Vagina (tissue), 2 donors: Measurements from ENCODE around the gene AVPR1B.

ENCODE experiments used
- POLR2A ChIP-seq, 2 donors: fragments of 450-650 bp; IDR thresholded peaks; one replicate each; pipeline ENCODE4 v1.6.1; 2017; ENCODE audit warnings: antibody characterized with exemption in 2 of 2, mild to moderate bottlenecking in 2 of 2, moderate library complexity in 2 of 2
- TF ChIP-seq, protein P1 (sequence below), 3 experiments: fragments of 450-650 bp in 2 of 3; fragments of 200-600 bp in 1 of 3; sonication (generic) in 1 of 3; IDR thresholded peaks; one replicate each; pipeline ENCODE4 v1.5.1; 2017 to 2019; ENCODE audit warnings: antibody characterized with exemption in 3 of 3, mild to moderate bottlenecking in 2 of 3, moderate library complexity in 2 of 3

DNA sequence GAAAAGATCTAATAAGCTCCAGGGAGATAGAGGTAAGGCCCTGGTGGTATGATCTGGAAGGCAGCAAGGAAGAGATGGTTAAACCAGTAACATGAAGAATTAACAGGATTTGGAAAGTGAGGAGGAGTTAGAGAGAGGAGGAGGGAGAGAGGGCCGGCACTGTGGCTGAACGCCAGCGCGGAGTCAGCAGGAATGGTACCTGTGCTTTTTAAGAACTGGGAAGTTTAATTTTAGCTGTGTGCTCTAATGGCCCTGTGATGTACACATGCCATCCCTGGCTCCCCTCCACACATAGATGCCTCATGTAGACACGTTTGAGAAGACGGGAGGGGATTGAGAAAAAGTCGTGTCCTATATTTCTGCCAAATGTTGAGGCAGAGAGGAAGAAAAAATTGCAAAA, 13.8 kb upstream of the AVPR1B start:
- no peak for TF ChIP-seq POLR2A (IDR thresholded peaks at IDR 0.05)
- TF ChIP-seq, protein P1, sequence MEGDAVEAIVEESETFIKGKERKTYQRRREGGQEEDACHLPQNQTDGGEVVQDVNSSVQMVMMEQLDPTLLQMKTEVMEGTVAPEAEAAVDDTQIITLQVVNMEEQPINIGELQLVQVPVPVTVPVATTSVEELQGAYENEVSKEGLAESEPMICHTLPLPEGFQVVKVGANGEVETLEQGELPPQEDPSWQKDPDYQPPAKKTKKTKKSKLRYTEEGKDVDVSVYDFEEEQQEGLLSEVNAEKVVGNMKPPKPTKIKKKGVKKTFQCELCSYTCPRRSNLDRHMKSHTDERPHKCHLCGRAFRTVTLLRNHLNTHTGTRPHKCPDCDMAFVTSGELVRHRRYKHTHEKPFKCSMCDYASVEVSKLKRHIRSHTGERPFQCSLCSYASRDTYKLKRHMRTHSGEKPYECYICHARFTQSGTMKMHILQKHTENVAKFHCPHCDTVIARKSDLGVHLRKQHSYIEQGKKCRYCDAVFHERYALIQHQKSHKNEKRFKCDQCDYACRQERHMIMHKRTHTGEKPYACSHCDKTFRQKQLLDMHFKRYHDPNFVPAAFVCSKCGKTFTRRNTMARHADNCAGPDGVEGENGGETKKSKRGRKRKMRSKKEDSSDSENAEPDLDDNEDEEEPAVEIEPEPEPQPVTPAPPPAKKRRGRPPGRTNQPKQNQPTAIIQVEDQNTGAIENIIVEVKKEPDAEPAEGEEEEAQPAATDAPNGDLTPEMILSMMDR (IDR thresholded peaks at IDR 0.05): no peak
